Adipocyte (in vitro differentiated cells): ENCODE results near the gene MRPL45.

Experiments used
- DNase-seq: peaks from one replicate; pipeline ENCODE4 v3.0.0-alpha.2; 2015; ENCODE audit warnings: low read depth
- H3K27me3 ChIP-seq: replicated peaks from 2 replicates; pipeline ENCODE4 v1.7.0; 2013; ENCODE audit warnings: mild to moderate bottlenecking, low read length, moderate library complexity; ENCODE audit not compliant: control insufficient read depth, insufficient read depth
- H3K36me3 ChIP-seq: 2 replicates; pipeline ENCODE4 v1.7.0; 2013; ENCODE audit warnings: low read length, mild to moderate bottlenecking, moderate library complexity; ENCODE audit not compliant: control insufficient read depth, insufficient read depth, severe bottlenecking
- H3K4me1 ChIP-seq: 2 replicates; pipeline ENCODE4 v1.7.0; 2013; ENCODE audit warnings: mild to moderate bottlenecking, low read length, moderate library complexity; ENCODE audit not compliant: control insufficient read depth, insufficient read depth
- H3K4me3 ChIP-seq: 2 replicates; pipeline ENCODE4 v1.7.0; 2013; ENCODE audit warnings: mild to moderate bottlenecking, low read length, moderate library complexity
- H3K9ac ChIP-seq: 2 replicates; pipeline ENCODE4 v1.7.0; 2013; ENCODE audit warnings: mild to moderate bottlenecking, low read length, moderate library complexity
- H3K9me3 ChIP-seq: 2 replicates; pipeline ENCODE4 v1.7.0; 2013; ENCODE audit warnings: mild to moderate bottlenecking, low read length, moderate library complexity; ENCODE audit not compliant: control insufficient read depth

Gene MRPL45

DNA sequence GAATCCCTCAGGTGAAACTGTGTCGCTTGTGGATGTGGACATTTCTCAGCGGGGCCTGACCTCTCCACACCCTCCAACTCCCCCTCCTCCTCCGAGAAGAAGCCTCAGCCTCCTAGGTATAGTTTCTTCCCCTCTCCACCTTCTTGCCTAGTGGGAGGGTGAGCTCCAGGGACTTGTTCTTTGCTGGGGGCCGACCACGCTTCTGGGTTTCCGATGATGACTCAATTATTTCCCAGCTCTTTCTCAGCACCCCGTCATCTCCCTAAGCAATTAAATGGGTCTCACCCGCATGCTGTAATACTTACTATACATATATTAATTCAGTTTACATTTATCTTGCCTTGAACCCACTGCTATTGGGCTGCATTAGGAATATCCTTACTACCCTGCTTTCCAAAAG lies 67.8 kb downstream of the MRPL45 start:
- Histone ChIP-seq H3K27me3 (no peaks in the 10 kb centered on the region), H3K9ac (no peak overlapping the region)

DNA sequence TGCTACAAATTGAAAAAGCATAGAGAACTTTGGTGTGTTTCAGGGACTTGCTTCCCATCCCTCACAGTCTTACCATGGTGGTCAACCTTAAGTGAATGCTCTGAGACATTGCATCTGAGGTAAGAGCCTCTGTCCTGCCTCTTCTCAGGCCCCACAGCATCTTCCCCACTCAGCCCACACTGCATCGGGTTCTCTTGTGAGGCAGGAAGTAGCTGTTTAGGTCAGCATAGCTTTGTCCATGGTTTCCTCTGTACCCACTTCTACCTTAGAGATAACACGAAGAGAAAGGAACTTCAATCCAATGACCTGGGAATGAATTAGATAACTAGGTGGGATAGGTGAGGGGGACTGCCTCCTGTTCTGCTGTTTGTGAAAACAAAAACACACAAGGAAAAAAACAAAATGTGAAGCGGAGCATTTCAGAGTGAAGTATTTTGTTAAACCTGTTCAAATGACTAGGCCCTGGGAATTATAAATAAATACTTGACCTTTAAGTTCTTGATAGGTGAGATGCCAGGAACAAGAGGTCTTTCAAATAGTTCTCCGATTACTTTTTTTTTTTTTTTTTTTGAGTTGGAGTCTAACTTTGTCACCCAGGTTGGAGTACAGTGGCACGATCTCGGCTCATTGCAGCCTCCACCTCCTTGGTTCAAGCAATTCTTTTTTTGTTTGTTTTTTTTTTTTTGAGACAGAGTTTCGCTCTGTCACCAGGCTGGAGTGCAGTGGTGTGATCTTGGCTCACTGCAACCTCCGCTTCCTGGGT lies 72.3 kb downstream of the MRPL45 start:
- DNase-seq = no peak
- no peaks in the 10 kb centered on the region for H3K4me1 ChIP-seq
- no peaks in the 10 kb centered on the region for H3K9me3 ChIP-seq
- H3K4me3 ChIP-seq = no peak overlapping the region
- H3K9ac ChIP-seq = no peak overlapping the region
- H3K27me3 ChIP-seq = no peaks in the 10 kb centered on the region
- H3K36me3 ChIP-seq = peaks cover 69% of the 10 kb centered on the region

More for the DNA sequence above, 67.8 kb downstream of the MRPL45 start:
- Histone ChIP-seq H3K4me3 (no peak overlapping the region), H3K4me1 (peaks cover 4% of the 10 kb centered on the region), H3K9me3 (no peaks in the 10 kb centered on the region), H3K36me3 (peaks cover 52% of the 10 kb centered on the region)
- no peak for DNase-seq
